Gastrocnemius medialis (tissue), 4 donors: ENCODE results near the gene VSIR. TPM values are rescaled to one million over a fixed set of nuclear protein-coding genes. Genes with fewer than 3 reads are reported as not detected.

Experiments
- ATAC-seq, 2 donors: fragments of 150-250 bp; one replicate each; pipeline ENCODE4 v1.9.1; 2016
- DNase-seq, 2 donors: peaks; one replicate each; pipeline ENCODE4 v3.0.0-alpha.2; 2019
- H3K27ac ChIP-seq, 4 donors: fragments of 200-600 bp; sonication (generic); 1 replicate in 1 of 4; 2 replicates in 3 of 4; pipeline ENCODE4 v1.5.1; 2016 to 2018; ENCODE audit warnings: mild to moderate bottlenecking in 2 of 4, moderate library complexity in 1 of 4
- H3K27me3 ChIP-seq, 3 donors: fragments of 200-600 bp; sonication (generic) in 2 of 3; 1 replicate in 1 of 3; 2 replicates in 2 of 3; pipeline versions ENCODE4 v1.5.1 to v1.6.0; 2016 to 2019; ENCODE audit warnings: mild to moderate bottlenecking in 1 of 3, moderate library complexity in 1 of 3
- H3K36me3 ChIP-seq, 2 donors: fragments of 200-600 bp; sonication (generic) in 1 of 2; one replicate each; pipeline ENCODE4 v1.5.1; 2017 to 2018
- H3K4me1 ChIP-seq, 2 donors: fragments of 200-600 bp; sonication (generic) in 1 of 2; one replicate each; pipeline ENCODE4 v1.5.1; 2016 to 2017; ENCODE audit warnings: mild to moderate bottlenecking in 2 of 2
- H3K4me3 ChIP-seq, 4 donors: fragments of 200-600 bp; sonication (generic) in 3 of 4; 1 replicate in 1 of 4; 2 replicates in 3 of 4; pipeline ENCODE4 v1.5.1; 2016 to 2019; ENCODE audit warnings: mild to moderate bottlenecking in 2 of 4
- H3K9me3 ChIP-seq, 3 donors: fragments of 200-600 bp; sonication (generic) in 2 of 3; 1 replicate in 1 of 3; 2 replicates in 2 of 3; pipeline ENCODE4 v1.5.1; 2016 to 2019
- POLR2A ChIP-seq, 2 donors: fragments of 450-650 bp; IDR thresholded peaks; one replicate each; pipeline ENCODE4 v1.6.1; 2017; ENCODE audit warnings: antibody characterized with exemption in 2 of 2, mild to moderate bottlenecking in 2 of 2, moderate library complexity in 2 of 2
- in situ Hi-C, 4 donors: fragments of 200-750 bp; cut with MboI; loops; one replicate each; pipeline versions ENCODE4 v1.15.0 to v1.8.0; 2017; ENCODE audit warnings: low sequenced_read_pairs in 4 of 4
- intact Hi-C: fragments of 100-400 bp; cut with DNase I; formaldehyde crosslinking; loops from one replicate; pipeline ENCODE4 v1.15.1; 2023; ENCODE audit warnings: low total_unique reads
- total RNA-seq, 4 donors: library from RNA; depleted of rRNA; stranded (reverse); fragments of >200 nt; gene quantifications; one replicate each; pipeline versions ENCODE4 v1.1.0 to v1.2.3, GENCODE V29; 2016
- TF ChIP-seq, protein P1 (sequence below), 5 experiments: fragments of 450-650 bp in 3 of 5; fragments of 200-600 bp in 2 of 5; sonication (generic) in 2 of 5; IDR thresholded peaks in 4 of 5; conservative IDR thresholded peaks in 1 of 5; 1 replicate in 4 of 5; 2 replicates in 1 of 5; pipeline ENCODE4 v1.5.1; 2016 to 2019; ENCODE audit warnings: antibody characterized with exemption in 5 of 5, mild to moderate bottlenecking in 3 of 5, moderate library complexity in 3 of 5

The VSIR gene
- total RNA-seq, 4 donors from 2014 or later, result 7.9 to 20.7 (median 16.9) TPM

DNA sequence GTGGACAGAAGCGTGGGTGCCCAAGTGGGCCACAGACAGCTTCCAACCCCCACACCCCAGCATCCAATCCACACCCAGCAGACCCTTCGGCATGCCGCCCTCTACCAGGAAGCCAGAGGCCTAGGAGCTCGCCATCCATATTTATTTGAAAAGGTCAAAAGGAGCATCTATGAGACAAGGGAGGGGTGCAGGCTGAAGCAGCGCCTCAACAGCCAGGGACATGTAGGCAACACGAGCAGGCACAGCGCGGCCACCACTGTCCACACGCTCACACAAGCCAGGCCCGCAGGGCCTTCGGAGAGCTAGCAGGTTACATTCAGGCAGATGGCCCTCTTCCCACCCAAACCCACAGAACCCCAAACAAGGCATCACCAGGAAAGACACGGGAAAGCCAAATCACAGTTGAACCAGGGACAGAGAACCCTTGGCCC is 43.1 kb upstream of the VSIR start:
- DNase-seq, result no peak
- H3K36me3 ChIP-seq, result peaks cover 8 to 68% of the 10 kb centered on the region in 2 donors
- H3K4me3 ChIP-seq, result no peak overlapping the region
- peaks cover 15 to 25% of the 10 kb centered on the region in 2 donors for H3K4me1 ChIP-seq
- H3K9me3 ChIP-seq, result no peaks in the 10 kb centered on the region
- TF ChIP-seq, protein P1, sequence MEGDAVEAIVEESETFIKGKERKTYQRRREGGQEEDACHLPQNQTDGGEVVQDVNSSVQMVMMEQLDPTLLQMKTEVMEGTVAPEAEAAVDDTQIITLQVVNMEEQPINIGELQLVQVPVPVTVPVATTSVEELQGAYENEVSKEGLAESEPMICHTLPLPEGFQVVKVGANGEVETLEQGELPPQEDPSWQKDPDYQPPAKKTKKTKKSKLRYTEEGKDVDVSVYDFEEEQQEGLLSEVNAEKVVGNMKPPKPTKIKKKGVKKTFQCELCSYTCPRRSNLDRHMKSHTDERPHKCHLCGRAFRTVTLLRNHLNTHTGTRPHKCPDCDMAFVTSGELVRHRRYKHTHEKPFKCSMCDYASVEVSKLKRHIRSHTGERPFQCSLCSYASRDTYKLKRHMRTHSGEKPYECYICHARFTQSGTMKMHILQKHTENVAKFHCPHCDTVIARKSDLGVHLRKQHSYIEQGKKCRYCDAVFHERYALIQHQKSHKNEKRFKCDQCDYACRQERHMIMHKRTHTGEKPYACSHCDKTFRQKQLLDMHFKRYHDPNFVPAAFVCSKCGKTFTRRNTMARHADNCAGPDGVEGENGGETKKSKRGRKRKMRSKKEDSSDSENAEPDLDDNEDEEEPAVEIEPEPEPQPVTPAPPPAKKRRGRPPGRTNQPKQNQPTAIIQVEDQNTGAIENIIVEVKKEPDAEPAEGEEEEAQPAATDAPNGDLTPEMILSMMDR (IDR thresholded peaks at IDR 0.05 in 4 of 5, conservative IDR thresholded peaks at IDR 0.05 in 1 of 5), result no peak
- no peak for TF ChIP-seq POLR2A (IDR thresholded peaks at IDR 0.05)
- in situ Hi-C loops (loop anchor here (10.0 to 25.0 kb wide), 4 partner anchors 429 to 504 kb away; partner anchors contain the start of genes CDH23 (in 2 of the 4) and SLC29A3 (in 2 of the 4)), intact Hi-C loops (no loop called here)
- H3K27me3 ChIP-seq, result no peaks in the 10 kb centered on the region
- ATAC-seq, result no peak
- peak overlapping the region in 3 of 4 donors; percentile 61 to 69 (median 66) for H3K27ac ChIP-seq

DNA sequence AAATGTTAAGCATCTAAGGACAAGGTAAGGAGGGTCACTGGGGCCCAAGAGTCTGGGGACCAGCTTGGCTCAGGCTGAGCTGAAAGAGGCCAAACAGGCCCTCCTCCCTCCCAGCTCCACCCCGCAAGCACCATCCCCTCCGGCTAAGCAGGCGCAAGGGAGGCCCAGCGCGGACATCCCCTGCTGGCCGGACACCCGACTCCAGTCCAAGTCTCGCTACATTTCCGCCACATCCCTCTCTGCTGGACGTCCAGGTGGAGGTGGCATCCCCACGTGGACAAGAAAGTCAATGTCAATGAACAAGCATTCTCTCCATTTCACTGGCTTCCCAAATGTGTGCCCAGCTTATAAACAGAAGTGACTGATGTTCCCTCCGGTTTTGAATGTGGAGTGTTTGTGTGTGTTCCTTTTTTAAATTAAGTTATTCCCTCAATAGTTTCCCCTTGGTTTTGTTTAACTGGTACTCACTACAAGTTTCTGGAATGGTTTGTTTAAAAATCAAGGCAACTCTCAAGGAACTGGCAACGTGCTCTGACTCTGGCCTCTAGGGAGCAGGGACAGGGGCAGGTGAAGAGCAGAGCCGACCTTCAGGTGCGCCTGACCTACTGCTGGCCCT is 42.3 kb upstream of the VSIR start:
- Histone ChIP-seq H3K4me1 (peaks cover 15 to 25% of the 10 kb centered on the region in 2 donors), H3K4me3 (no peak overlapping the region), H3K36me3 (peaks cover 0 to 60% of the 10 kb centered on the region in 2 donors), H3K27me3 (no peaks in the 10 kb centered on the region), H3K9me3 (no peaks in the 10 kb centered on the region), H3K27ac (peak overlapping the region in 2 of 4 donors; percentile 66 to 69)
- ATAC-seq, result no peak
- in situ Hi-C loops (loop anchor here (10.0 to 25.0 kb wide), 4 partner anchors 428 to 503 kb away; partner anchors contain the start of genes CDH23 (in 2 of the 4) and SLC29A3 (in 2 of the 4)), intact Hi-C loops (no loop called here)
- DNase-seq, result no peak
- no peak for TF ChIP-seq POLR2A (IDR thresholded peaks at IDR 0.05)
- TF ChIP-seq, protein P1 (IDR thresholded peaks at IDR 0.05 in 4 of 5, conservative IDR thresholded peaks at IDR 0.05 in 1 of 5), result no peak

DNA sequence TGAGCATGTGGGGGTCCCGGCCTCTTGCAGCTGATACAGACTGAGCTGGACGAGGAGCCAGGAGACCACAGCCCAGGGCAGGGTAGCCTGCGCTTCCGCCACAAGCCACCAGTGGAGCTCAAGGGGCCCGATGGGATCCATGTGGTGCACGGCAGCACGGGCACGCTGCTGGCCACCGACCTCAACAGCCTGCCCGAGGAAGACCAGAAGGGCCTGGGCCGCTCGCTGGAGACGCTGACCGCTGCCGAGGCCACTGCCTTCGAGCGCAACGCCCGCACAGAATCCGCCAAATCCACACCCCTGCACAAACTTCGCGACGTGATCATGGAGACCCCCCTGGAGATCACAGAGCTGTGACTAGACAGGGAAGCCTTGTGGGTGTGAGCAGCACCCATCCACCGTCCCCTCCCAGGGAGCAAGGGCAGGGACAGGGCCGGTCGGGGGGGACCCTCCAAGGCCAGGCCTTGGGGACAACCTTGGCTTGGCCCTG is 41.6 kb upstream of the VSIR start:
- no peaks in the 10 kb centered on the region for H3K9me3 ChIP-seq
- peaks cover 0 to 53% of the 10 kb centered on the region in 2 donors for H3K36me3 ChIP-seq
- H3K4me1 ChIP-seq, result peaks cover 15 to 25% of the 10 kb centered on the region in 2 donors
- TF ChIP-seq, protein P1 (IDR thresholded peaks at IDR 0.05 in 4 of 5, conservative IDR thresholded peaks at IDR 0.05 in 1 of 5), result peak in 1 of 5 experiments; percentile 13
- no peak for TF ChIP-seq POLR2A (IDR thresholded peaks at IDR 0.05)
- H3K4me3 ChIP-seq, result no peak overlapping the region
- no peaks in the 10 kb centered on the region for H3K27me3 ChIP-seq
- intact Hi-C loops (loop anchor here (5.0 kb wide), 3 partner anchors 108 to 498 kb away; partner anchors contain the start of gene SLC29A3), in situ Hi-C loops (loop anchor here (10.0 to 25.0 kb wide), 4 partner anchors 428 to 503 kb away; partner anchors contain the start of genes CDH23 (in 2 of the 4) and SLC29A3 (in 2 of the 4))
- ATAC-seq (no peak), DNase-seq (no peak)
- no peak overlapping the region for H3K27ac ChIP-seq

DNA sequence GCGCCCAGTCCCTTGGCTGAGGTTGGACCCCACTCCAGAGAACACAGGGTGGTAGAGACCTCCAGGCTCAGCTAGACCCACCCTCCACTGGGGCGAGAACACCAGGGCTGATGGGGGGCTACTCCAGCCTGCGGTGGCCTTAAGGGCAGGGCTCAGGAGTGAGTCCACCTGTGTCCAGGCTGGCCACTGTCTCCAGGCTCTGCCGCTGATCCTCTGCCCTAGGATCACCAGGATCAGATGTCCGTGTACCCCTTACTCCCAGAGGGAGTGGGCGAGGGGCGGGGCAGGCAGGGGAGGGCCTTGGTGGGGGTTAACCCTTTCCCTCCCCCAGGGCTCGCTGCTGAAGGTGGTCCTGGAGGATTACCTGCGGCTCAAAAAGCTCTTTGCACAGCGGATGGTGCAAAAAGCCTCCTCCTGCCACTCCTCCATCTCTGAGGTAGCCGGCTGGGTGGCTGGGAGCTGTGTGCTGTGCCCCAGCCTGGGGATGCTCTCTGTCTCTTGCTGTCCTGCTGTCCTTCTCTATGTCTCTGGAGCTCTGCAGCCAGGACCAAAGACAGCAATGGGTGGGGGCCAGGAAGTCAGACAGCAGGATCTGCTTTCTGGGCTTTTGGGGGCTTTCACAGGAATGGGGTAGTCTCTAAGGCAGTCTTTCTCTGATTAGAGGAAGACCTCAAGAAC is 39.7 kb upstream of the VSIR start:
- intact Hi-C loops, result loop anchor here (5.0 kb wide), 3 partner anchors 106 to 496 kb away; partner anchors contain the start of gene SLC29A3
- Histone ChIP-seq H3K4me3 (no peak overlapping the region), H3K9me3 (no peaks in the 10 kb centered on the region), H3K27me3 (no peaks in the 10 kb centered on the region), H3K36me3 (peaks cover 0 to 34% of the 10 kb centered on the region in 2 donors), H3K27ac (no peak overlapping the region), H3K4me1 (peaks cover 8 to 19% of the 10 kb centered on the region in 2 donors)
- in situ Hi-C loops, result loop anchor here (10.0 to 25.0 kb wide), 4 partner anchors 426 to 501 kb away; partner anchors contain the start of genes CDH23 (in 2 of the 4) and SLC29A3 (in 2 of the 4)
- ATAC-seq (peak in 1 of 2 donors; percentile 1), DNase-seq (no peak)
- no peak for TF ChIP-seq POLR2A (IDR thresholded peaks at IDR 0.05)
